Endothelial cell of umbilical vein (primary cell): ENCODE results near the gene NCR2. TPM values are rescaled to one million over a fixed set of nuclear protein-coding genes. Genes with fewer than 3 reads are reported as not detected.

ENCODE experiments used
- BruUV-seq: library from RNA; stranded (reverse); fragments of 400-500 nt; replicated peaks from 2 replicates; lab custom pipeline; 2021; lab: Mats Ljungman, UMichigan
- CTCF ChIA-PET: fragments of 300-600, 350-600 bp; sonication (Branson Sonifier 250); formaldehyde crosslinking; loops from one replicate; lab custom pipeline; 2021; ENCODE audit warnings: antibody characterized with exemption, inconsistent platforms; lab: Charles Lee
- POLR2A ChIA-PET: fragments of 300-600, 350-600 bp; sonication (Branson Sonifier 250); formaldehyde crosslinking; loops from one replicate; lab custom pipeline; 2021; ENCODE audit warnings: antibody characterized with exemption, inconsistent platforms; lab: Charles Lee
- DNase-seq: peaks from one replicate; pipeline ENCODE4 v3.0.0-alpha.2; 2011; ENCODE audit warnings: low read depth, low spot score
- FAIRE-seq: peaks from 2 replicates; lab custom pipeline; 2011; peaks lifted over from hg19 to GRCh38; lab: Jason Lieb, UNC
- H2AFZ ChIP-seq: 2 replicates; pipeline ENCODE4 v1.6.0; 2012; ENCODE audit warnings: low read depth, low read length, control low read depth, inconsistent platforms
- H3K27ac ChIP-seq: 2 replicates; pipeline ENCODE4 v1.5.1; 2011; ENCODE audit warnings: low read depth, mild to moderate bottlenecking, control low read depth, low read length, moderate library complexity; ENCODE audit not compliant: insufficient read depth
- H3K27me3 ChIP-seq, 2 experiments: 2 replicates each; pipeline versions ENCODE4 v1.6.0 to v1.6.1; 2011; ENCODE audit warnings: low read length in 2 of 2, mixed read lengths in 1 of 2; ENCODE audit not compliant: control insufficient read depth in 2 of 2, insufficient read depth in 2 of 2
- H3K36me3 ChIP-seq, 2 experiments: 2 replicates in 1 of 2; 3 replicates in 1 of 2; pipeline ENCODE4 v1.5.1; 2011; ENCODE audit warnings: low read length in 2 of 2, mild to moderate bottlenecking in 1 of 2, moderate library complexity in 1 of 2; ENCODE audit not compliant: control insufficient read depth in 2 of 2, insufficient read depth in 2 of 2; ENCODE audit errors: extremely low read depth in 1 of 2
- H3K4me1 ChIP-seq: 3 replicates; pipeline ENCODE4 v1.5.1; 2011; ENCODE audit warnings: mild to moderate bottlenecking, low read length; ENCODE audit not compliant: control insufficient read depth, insufficient read depth; ENCODE audit errors: extremely low read depth
- H3K4me2 ChIP-seq: 2 replicates; pipeline ENCODE4 v1.6.1; 2011; ENCODE audit warnings: low read length, control low read depth, mixed read lengths; ENCODE audit not compliant: insufficient read depth
- H3K4me3 ChIP-seq, 3 experiments: fragments of 200-600 bp in 1 of 3; sonication (generic), shearing (Covaris generic) in 1 of 3; replicated peaks in 1 of 3; 2 replicates each; pipeline ENCODE4 v1.5.1; 2011 to 2016; ENCODE audit warnings: control low read depth in 3 of 3, low read length in 3 of 3, mild to moderate bottlenecking in 2 of 3, inconsistent platforms in 1 of 3, low read depth in 1 of 3, moderate library complexity in 1 of 3; ENCODE audit not compliant: insufficient read depth in 1 of 3
- H3K79me2 ChIP-seq: 2 replicates; pipeline ENCODE4 v1.6.0; 2012; ENCODE audit warnings: low read length, inconsistent platforms; ENCODE audit not compliant: control insufficient read depth, insufficient read depth
- H3K9ac ChIP-seq: replicated peaks from 2 replicates; pipeline ENCODE3; 2011; ENCODE audit warnings: low read length, control low read depth; ENCODE audit not compliant: insufficient read depth; ENCODE audit errors: extremely low read depth
- H3K9me1 ChIP-seq: replicated peaks from 3 replicates; pipeline ENCODE4 v1.6.0; 2011; ENCODE audit warnings: mild to moderate bottlenecking, low read length; ENCODE audit not compliant: control insufficient read depth, insufficient read depth; ENCODE audit errors: extremely low read depth
- H3K9me3 ChIP-seq: replicated peaks from 2 replicates; pipeline ENCODE4 v1.5.1; 2012; ENCODE audit warnings: low read length, inconsistent platforms; ENCODE audit not compliant: control insufficient read depth, insufficient read depth
- H4K20me1 ChIP-seq: replicated peaks from 2 replicates; pipeline ENCODE3; 2011; ENCODE audit warnings: mild to moderate bottlenecking, low read length; ENCODE audit not compliant: control insufficient read depth, insufficient read depth; ENCODE audit errors: extremely low read depth
- CTCF ChIP-seq, 2 donors: IDR thresholded peaks; 1 replicate in 1 of 2; 2 replicates in 1 of 2; pipeline ENCODE4 v1.5.1; 2011; ENCODE audit warnings: low read length in 2 of 2, mild to moderate bottlenecking in 2 of 2, moderate library complexity in 2 of 2, control low read depth in 1 of 2, inconsistent platforms in 1 of 2, low read depth in 1 of 2; ENCODE audit not compliant: insufficient read depth in 1 of 2; ENCODE audit errors: extremely low read depth in 1 of 2
- EZH2 ChIP-seq: IDR thresholded peaks from 2 replicates; pipeline ENCODE4 v1.6.1; 2012; ENCODE audit warnings: borderline replicate concordance, low read depth, mild to moderate bottlenecking, moderate library complexity, low read length, inconsistent platforms; ENCODE audit not compliant: severe bottlenecking
- FOS ChIP-seq: IDR thresholded peaks from 2 replicates; pipeline ENCODE4 v1.6.1; 2011; ENCODE audit warnings: mild to moderate bottlenecking, low read length, moderate library complexity, borderline replicate concordance; ENCODE audit not compliant: insufficient read depth
- GATA2 ChIP-seq: IDR thresholded peaks from 2 replicates; pipeline ENCODE4 v1.7.0; 2011; ENCODE audit warnings: low read depth, mild to moderate bottlenecking, moderate library complexity, mixed read lengths, low read length; ENCODE audit not compliant: insufficient read length, insufficient read depth
- JUN ChIP-seq: IDR thresholded peaks from 2 replicates; pipeline ENCODE4 v1.6.1; 2011; ENCODE audit warnings: borderline replicate concordance, low read depth; ENCODE audit not compliant: insufficient read length, insufficient read depth
- MAX ChIP-seq: IDR thresholded peaks from 2 replicates; pipeline ENCODE4 v1.6.1; 2011; ENCODE audit not compliant: insufficient read depth, insufficient read length
- MYC ChIP-seq: IDR thresholded peaks from one replicate; pipeline ENCODE4 v1.6.1; 2011; ENCODE audit warnings: mild to moderate bottlenecking, low read depth, low read length
- POLR2A ChIP-seq: IDR thresholded peaks from 2 replicates; pipeline ENCODE4 v1.6.1; 2012; ENCODE audit warnings: low read depth, mild to moderate bottlenecking, control low read depth, low read length
- POLR2AphosphoS5 ChIP-seq: IDR thresholded peaks from 2 replicates; pipeline ENCODE4 v1.6.1; 2012; ENCODE audit warnings: low read depth, mild to moderate bottlenecking, control low read depth, low read length, moderate library complexity; ENCODE audit not compliant: insufficient read depth
- dilution Hi-C: fragments of 300-500 bp; cut with MboI; formaldehyde crosslinking; loops from one replicate; pipeline ENCODE4 v1.15.0; 2019; ENCODE audit warnings: low sequenced_read_pairs; ENCODE audit not compliant: extremely low pct_ligation_motif_present
- intact Hi-C: fragments of 100-400 bp; cut with micrococcal nuclease; formaldehyde crosslinking; loops from one replicate; pipeline ENCODE4 v1.10.0; 2022
- polyA plus RNA-seq, 4 experiments: library from polyadenylated mRNA; depleted of rRNA in 3 of 4; stranded (reverse) in 3 of 4; unstranded in 1 of 4; fragments of >200 nt; gene quantifications; 2 replicates each; pipeline versions ENCODE4 v1.2.1 to v1.2.3, GENCODE V29; 2011 to 2012; ENCODE audit warnings: missing spikeins in 1 of 4
- total RNA-seq: library from RNA; stranded (reverse); gene quantifications from 2 replicates; pipeline ENCODE4 v1.2.3, GENCODE V29; 2021

The NCR2 gene
- total and polyA plus RNA-seq, 2 donors (not counting 3 experiments of a cell fraction or from before 2014, with no cell fraction given): not detected

DNA sequence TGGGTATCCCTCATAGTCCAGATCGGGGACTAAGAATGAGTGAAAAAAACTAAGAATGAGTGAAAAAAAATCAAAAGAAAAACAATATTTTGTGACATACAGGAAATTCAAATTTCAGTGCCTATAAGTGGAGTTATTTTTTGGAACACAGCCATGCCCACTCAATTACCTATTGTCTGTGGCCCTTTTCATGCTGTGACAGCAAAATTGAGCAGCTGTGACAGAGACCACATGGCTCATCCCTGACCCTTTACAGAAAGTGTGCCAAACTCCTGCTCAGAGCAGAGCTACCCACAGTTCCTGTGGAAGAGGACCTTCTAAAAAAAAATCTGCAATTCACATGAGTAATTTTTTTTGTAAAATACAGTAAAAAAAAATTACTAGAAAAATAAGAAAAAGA is 1.4 kb downstream of the NCR2 start:
- dilution Hi-C loops: no loop called here
- ChIA-PET POLR2A (no interaction called here), CTCF (no interaction called here)
- Histone ChIP-seq H3K9me3 (no peaks in the 10 kb centered on the region), H3K27ac (no peak overlapping the region), H3K9ac (no peak overlapping the region), H3K4me1 (no peaks in the 10 kb centered on the region), H4K20me1 (no peaks in the 10 kb centered on the region), H3K9me1 (no peaks in the 10 kb centered on the region), H2AFZ (no peak overlapping the region), H3K4me3 (no peak overlapping the region), H3K36me3 (no peaks in the 10 kb centered on the region), H3K27me3 (peaks cover 0 to 6% of the 10 kb centered on the region in 2 experiments), H3K4me2 (no peak overlapping the region), H3K79me2 (no peaks in the 10 kb centered on the region)
- DNase-seq (no peak), FAIRE-seq (no peak)
- no peak for TF ChIP-seq GATA2
- TF ChIP-seq EZH2: no peak
- no peak for TF ChIP-seq CTCF (IDR thresholded peaks at IDR 0.05; ENCODE audit: extremely low read depth in 1 of 2, insufficient read depth in 1 of 2, low read depth in 1 of 2, low read length in 2 of 2)
- no peak for TF ChIP-seq POLR2AphosphoS5
- TF ChIP-seq JUN: no peak
- no peak for TF ChIP-seq MAX
- no peak for TF ChIP-seq MYC
- TF ChIP-seq POLR2A: no peak
- TF ChIP-seq FOS: no peak
- intact Hi-C loops: no loop called here
- no TSS peak for BruUV-seq
